Motor neuron (in vitro differentiated cells): ENCODE measurements around the gene MRFAP1L1. TPM values are rescaled to one million over a fixed set of nuclear protein-coding genes. Genes with fewer than 3 reads are reported as not detected.
"Not testable (repeated sequence)": the region's sequence is repeated elsewhere in the genome, so short reads cannot be mapped to it uniquely, and the experiment has no call there.

Experiments used
- ATAC-seq, 8 experiments: fragments of 200-7000 bp; cut with Tn5 transposase; replicated peaks in 6 of 8; 2 replicates each; pipeline ENCODE4 v1.8.0; 2021; ENCODE audit warnings: mild to moderate bottlenecking in 8 of 8, moderate library complexity in 8 of 8
- H3K27ac ChIP-seq, 2 donors: fragments of 250-450 bp; sonication (Bioruptor Pico); 2 replicates each; pipeline ENCODE4 v1.9.0; 2021; ENCODE audit warnings: antibody characterized with exemption in 2 of 2, mild to moderate bottlenecking in 2 of 2, moderate library complexity in 1 of 2
- H3K4me1 ChIP-seq, 2 donors: fragments of 250-450 bp; sonication (Bioruptor Pico); replicated peaks in 1 of 2; 2 replicates each; pipeline ENCODE4 v1.6.1; 2021; ENCODE audit warnings: antibody characterized with exemption in 2 of 2, mild to moderate bottlenecking in 2 of 2, moderate library complexity in 1 of 2
- H3K4me3 ChIP-seq, 5 donors: fragments of 250-450 bp; sonication (Bioruptor Pico); 2 replicates each; pipeline ENCODE4 v1.9.0; 2021; ENCODE audit warnings: antibody characterized with exemption in 5 of 5, mild to moderate bottlenecking in 5 of 5, moderate library complexity in 4 of 5
- WGBS, 10 experiments: fragments of 450-650 bp; shearing (Covaris generic); methylation state at CpG; one replicate each; pipeline ENCODE4 v1.0.0; 2022; 5-methylcytosine and 5-hydroxymethylcytosine counted together
- in situ Hi-C, 9 experiments: fragments of 400-800 bp; cut with MboI; loops; one replicate each; pipeline ENCODE4 v1.15.0; 2021; ENCODE audit warnings: low sequenced_read_pairs in 9 of 9, low pct_unique_long_range_greater_than_20kb in 2 of 9; ENCODE audit not compliant: unreplicated experiment in 9 of 9
- total RNA-seq, 8 experiments: library from RNA; unstranded; fragments of 300-600 nt; gene quantifications; 2 replicates each; pipeline versions ENCODE4 v1.2.3 to v1.2.4, GENCODE V29; 2022

Gene MRFAP1L1
- 100 to 1,000 TPM in 3 of 8 experiments, 10 to 100 TPM in 5; 59.6 to 135 (median 91.4) TPM for total RNA-seq

GRCh38 chr4:6709230-6710114 is at the start of gene MRFAP1L1:
Gene MRFAP1L1 (minus strand): TSS chr4:6709865. CDS start chr4:6709629, 236 bp downstream.
- Histone ChIP-seq H3K4me1 (peaks cover 14 to 18% of the 10 kb centered on the region in 2 donors), H3K4me3 (peak within 1 kb of the TSS; percentile 68 to 87 (median 80)), H3K27ac (peak within 1 kb of the TSS; percentile 89 to 96)
- ATAC-seq: peak; percentile 79 to 88 (median 82)
- in situ Hi-C loops: loop anchor here in 6 of 9 experiments (25.0 kb wide), 4 partner anchors 178 to 378 kb away; partner anchors contain the start of genes GRPEL1 (in 3 of the 6) and TADA2B (in 1 of the 6)
- WGBS, 10 experiments: 0 to 8% (median 1%) methylated on average over 1 to 47 of the region's 72 CpGs

DNA sequence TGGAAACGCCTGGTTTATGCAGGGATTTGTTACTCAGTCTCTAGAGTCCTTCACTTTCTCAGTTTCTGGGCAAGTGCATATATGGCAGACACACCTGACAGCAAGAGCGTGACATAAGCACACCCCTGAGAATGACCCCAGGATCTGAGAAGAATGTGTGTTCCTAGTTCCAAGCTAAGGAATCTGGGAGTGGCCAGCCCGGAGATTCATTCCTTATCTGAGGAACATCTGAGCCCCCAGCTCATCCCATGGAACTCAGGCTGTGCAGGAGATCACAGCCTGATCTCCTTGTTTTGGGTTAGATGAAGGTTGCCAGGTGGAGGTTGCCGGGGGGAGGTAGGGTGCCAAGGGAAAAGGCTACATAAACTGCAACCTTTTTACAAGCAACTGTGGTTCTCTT is 49.1 kb upstream of the MRFAP1L1 start:
- H3K4me3 ChIP-seq: no peak overlapping the region
- no peak overlapping the region for H3K27ac ChIP-seq
- 0 to 100% (median 93%) methylated on average over 1 to 4 of the region's 4 CpGs; no CpG with 5 or more reads in 2 of the 10 experiments for WGBS, 10 experiments
- no peak for ATAC-seq
- in situ Hi-C loops: no loop called here
- no peaks in the 10 kb centered on the region for H3K4me1 ChIP-seq

DNA sequence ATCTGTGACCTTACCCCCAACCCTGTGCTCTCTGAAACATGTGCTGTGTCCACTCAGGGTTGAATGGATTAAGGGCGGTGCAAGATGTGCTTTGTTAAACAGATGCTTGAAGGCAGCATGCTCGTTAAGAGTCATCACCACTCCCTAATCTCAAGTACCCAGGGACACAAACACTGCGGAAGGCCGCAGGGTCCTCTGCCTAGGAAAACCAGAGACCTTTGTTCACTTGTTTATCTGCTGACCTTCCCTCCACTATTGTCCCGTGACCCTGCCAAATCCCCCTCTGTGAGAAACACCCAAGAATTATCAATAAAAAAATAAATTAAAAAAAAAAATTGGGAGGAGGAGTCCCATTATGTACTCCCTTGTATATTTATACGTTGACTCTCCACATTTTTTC is 46.7 kb upstream of the MRFAP1L1 start:
- H3K4me3 ChIP-seq, H3K27ac ChIP-seq, H3K4me1 ChIP-seq, in situ Hi-C loops: not testable (repeated sequence)
- peak in 1 of 8 experiments; percentile 38 for ATAC-seq
- WGBS, 10 experiments: 50 to 100% (median 83%) methylated on average over 1 of the region's 6 CpGs; no CpG with 5 or more reads in 5 of the 10 experiments

- in situ Hi-C loops: no loop called here
- no peak overlapping the region for H3K27ac ChIP-seq
- 70 to 97% (median 90%) methylated on average over 2 to 5 of the region's 5 CpGs; no CpG with 5 or more reads in 4 of the 10 experiments for WGBS, 10 experiments
- no peak for ATAC-seq
- no peaks in the 10 kb centered on the region for H3K4me1 ChIP-seq
- no peak overlapping the region for H3K4me3 ChIP-seq
These were observed 45.6 kb upstream of the MRFAP1L1 start for GRCh38 chr4:6755088-6755753.

DNA sequence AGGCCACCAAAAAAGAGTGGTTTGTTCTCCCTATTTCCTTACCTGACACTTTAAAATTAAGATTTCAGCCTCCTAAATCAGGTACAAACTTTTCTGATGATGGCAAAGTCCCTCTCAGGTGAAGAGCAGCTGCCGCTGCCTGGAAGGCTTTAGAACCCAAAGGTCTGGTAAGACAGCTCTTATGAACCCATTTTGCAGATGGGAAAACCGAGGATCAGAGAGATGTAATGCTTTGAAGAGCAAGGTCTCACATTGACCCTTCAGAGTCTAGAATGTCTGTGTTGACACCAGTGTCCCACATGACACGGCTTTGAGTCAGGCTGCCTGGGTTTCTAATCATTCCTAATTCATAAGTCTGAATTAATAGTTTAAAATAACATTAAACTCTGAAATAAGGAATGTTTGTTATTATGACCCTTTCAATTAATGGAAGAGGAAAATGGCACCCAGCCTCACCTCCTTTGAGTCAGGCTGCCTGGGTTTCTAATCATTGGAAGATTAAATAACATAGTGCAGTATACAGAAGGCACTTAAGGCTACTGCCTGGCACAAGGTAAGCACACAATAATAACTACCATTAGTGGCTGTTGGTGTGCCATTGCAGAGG is 44.9 kb upstream of the MRFAP1L1 start:
- ATAC-seq: no peak
- Histone ChIP-seq H3K27ac (no peak overlapping the region), H3K4me3 (no peak overlapping the region), H3K4me1 (peaks cover under 1 to 1% of the 10 kb centered on the region in 2 donors)
- in situ Hi-C loops: no loop called here
- WGBS, 10 experiments: 56 to 100% (median 86%) methylated on average over 1 to 3 of the region's 3 CpGs; no CpG with 5 or more reads in 3 of the 10 experiments

- peaks cover 4 to 7% of the 10 kb centered on the region in 2 donors for H3K4me1 ChIP-seq
- no peak for ATAC-seq
- WGBS, 10 experiments: 40 to 100% (median 80%) methylated on average over 2 to 9 of the region's 9 CpGs; no CpG with 5 or more reads in 2 of the 10 experiments
- H3K27ac ChIP-seq: no peak overlapping the region
- in situ Hi-C loops: no loop called here
- no peak overlapping the region for H3K4me3 ChIP-seq
These were observed 44.2 kb upstream of the MRFAP1L1 start for GRCh38 chr4:6753891-6754290.

- WGBS, 10 experiments: 69 to 90% (median 82%) methylated on average over 1 to 10 of the region's 18 CpGs; no CpG with 5 or more reads in 4 of the 10 experiments
- ATAC-seq: no peak
- in situ Hi-C loops: no loop called here
- H3K4me3 ChIP-seq: no peak overlapping the region
- H3K27ac ChIP-seq: no peak overlapping the region
- peaks cover 4 to 7% of the 10 kb centered on the region in 2 donors for H3K4me1 ChIP-seq
These were observed 43.5 kb upstream of the MRFAP1L1 start for GRCh38 chr4:6753103-6753560.

DNA sequence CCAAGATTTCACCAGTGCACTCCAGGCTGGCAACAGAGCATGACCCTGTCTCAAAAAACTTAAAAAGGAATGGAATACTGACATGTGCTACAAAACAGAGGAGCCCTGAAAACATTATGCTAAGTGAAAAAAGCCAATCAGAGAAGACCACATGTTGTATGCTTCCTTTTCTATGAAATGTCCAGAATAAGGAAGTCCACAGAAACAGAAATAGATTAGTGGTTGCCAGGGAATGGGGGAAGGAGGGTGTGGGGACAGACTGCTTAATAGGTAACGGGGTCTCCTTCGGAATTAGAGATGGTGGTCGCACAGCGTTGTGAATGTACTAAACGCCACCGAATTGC is 42.8 kb upstream of the MRFAP1L1 start:
- in situ Hi-C loops: no loop called here
- 80 to 100% (median 98%) methylated on average over 1 to 6 of the region's 6 CpGs; no CpG with 5 or more reads in 1 of the 10 experiments for WGBS, 10 experiments
- Histone ChIP-seq H3K27ac (no peak overlapping the region), H3K4me3 (no peak overlapping the region), H3K4me1 (peaks cover 4 to 7% of the 10 kb centered on the region in 2 donors)
- no peak for ATAC-seq

DNA sequence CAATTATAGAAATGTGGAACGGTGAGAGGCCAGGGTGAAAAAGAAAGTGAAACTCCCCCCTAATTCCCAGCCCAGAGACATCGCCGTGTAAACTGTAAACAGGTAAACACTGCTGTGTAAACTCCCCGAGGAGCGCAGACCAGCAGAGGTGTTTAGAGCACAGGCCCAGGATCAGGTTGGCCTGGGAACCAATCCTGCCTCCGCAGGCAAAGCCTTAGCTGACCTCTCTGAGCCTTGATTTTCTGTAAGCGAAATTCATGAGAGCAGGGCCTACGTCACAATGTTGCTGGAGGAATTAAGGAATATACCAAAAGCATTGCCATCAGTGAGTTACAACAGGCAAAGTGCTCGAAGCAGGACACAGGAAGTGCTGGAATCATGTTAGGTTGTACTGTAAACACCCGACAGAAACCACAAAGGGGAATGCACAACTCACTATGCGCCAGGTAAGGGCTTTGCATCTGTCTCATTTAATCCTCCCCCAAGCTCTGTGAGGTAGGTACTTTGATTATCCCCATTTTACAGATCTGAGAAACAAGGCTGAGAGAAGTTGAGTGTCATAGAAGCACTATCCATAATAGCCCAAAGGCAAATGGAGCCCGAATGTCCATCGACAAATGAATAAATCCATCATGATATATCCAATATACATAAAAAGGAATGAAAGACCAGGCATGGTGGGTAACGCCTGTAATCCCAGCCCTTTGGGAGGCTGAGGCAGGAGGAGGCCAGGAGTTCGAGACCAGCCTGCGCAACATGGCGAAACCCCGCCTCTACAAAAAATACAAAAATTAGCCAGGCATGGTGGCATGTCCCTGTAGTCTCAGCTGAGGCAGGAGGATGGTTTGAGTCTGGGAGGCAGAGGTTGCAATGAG is 42.2 kb upstream of the MRFAP1L1 start:
- in situ Hi-C loops: no loop called here
- ATAC-seq: no peak
- H3K4me3 ChIP-seq: no peak overlapping the region
- peaks cover 4 to 7% of the 10 kb centered on the region in 2 donors for H3K4me1 ChIP-seq
- H3K27ac ChIP-seq: no peak overlapping the region
- WGBS, 10 experiments: 67 to 93% (median 78%) methylated on average over 2 to 16 of the region's 18 CpGs; no CpG with 5 or more reads in 1 of the 10 experiments

GRCh38 chr4:6750286-6751221 is 40.9 kb upstream of the MRFAP1L1 start:
- Histone ChIP-seq H3K27ac (no peak overlapping the region), H3K4me1 (peaks cover 4 to 13% of the 10 kb centered on the region in 2 donors), H3K4me3 (no peak overlapping the region)
- ATAC-seq: no peak
- WGBS, 10 experiments: 71 to 100% (median 82%) methylated on average over 1 to 12 of the region's 23 CpGs; no CpG with 5 or more reads in 3 of the 10 experiments
- in situ Hi-C loops: no loop called here
